NOMO-1 (cell line): ENCODE results near the gene DDX54.
A peak's percentile ranks its signal among the peaks of the same experiment; 100 is the strongest.

Source experiments
- DNase-seq, 2 experiments: peaks; one replicate each; lab custom pipeline; 2025; ENCODE audit not compliant: unreplicated experiment in 2 of 2; lab: John Stamatoyannopoulos, UW

The DDX54 gene

GRCh38 chr12:113185180-113186032, at the start of gene DDX54, which contains the start of gene RITA1:
Gene DDX54, minus strand, starts transcription at chr12:113185478. Its CDS starts 27 bp downstream, at chr12:113185451.
Gene RITA1, plus strand, starts transcription at chr12:113185721. Its CDS starts 1,026 bp downstream, at chr12:113186747.
- DNase-seq = peak; percentile 64 to 88

GRCh38 chr12:113234483-113234882, 49.2 kb upstream of the DDX54 start:
- no peak for DNase-seq

GRCh38 chr12:113233967-113234366, 48.7 kb upstream of the DDX54 start:
- DNase-seq = no peak

- DNase-seq = peak; percentile 90
Observed at GRCh38 chr12:113232840-113233585, 47.7 kb upstream of the DDX54 start.

- no peak for DNase-seq
Observed at GRCh38 chr12:113232089-113232839, 47.0 kb upstream of the DDX54 start.

- DNase-seq = no peak
Observed at GRCh38 chr12:113231235-113232088, 46.2 kb upstream of the DDX54 start.

GRCh38 chr12:113230315-113231234, 45.3 kb upstream of the DDX54 start:
- DNase-seq = no peak

GRCh38 chr12:113228394-113229028, 43.2 kb upstream of the DDX54 start:
- DNase-seq = no peak

GRCh38 chr12:113227686-113228391, 42.6 kb upstream of the DDX54 start:
- no peak for DNase-seq

GRCh38 chr12:113226696-113227568, 41.7 kb upstream of the DDX54 start:
- DNase-seq = peak in 1 of 2 experiments; percentile 17

GRCh38 chr12:113224955-113225354, 39.7 kb upstream of the DDX54 start:
- no peak for DNase-seq

- DNase-seq = peak in 1 of 2 experiments; percentile 42
Observed at GRCh38 chr12:113222730-113223531, 37.7 kb upstream of the DDX54 start.

GRCh38 chr12:113221997-113222729, 36.9 kb upstream of the DDX54 start:
- peak; percentile 32 for DNase-seq

- DNase-seq = peak; percentile 99
Observed at GRCh38 chr12:113221181-113221996, 36.1 kb upstream of the DDX54 start, which contains the start of gene TPCN1. Gene TPCN1, plus strand, starts transcription at chr12:113221464. Its CDS starts 5,389 bp downstream, at chr12:113226853.
